HEK293 (cell line): ENCODE data around the gene MYOM3.

Source experiments
- ATF2 ChIP-seq: fragments of 450-650 bp; formaldehyde crosslinking; IDR thresholded peaks from 2 replicates; pipeline ENCODE4 v1.5.1; 2016; ENCODE audit warnings: missing biosample characterization, missing genetic modification characterization, low read depth
- MYNN ChIP-seq: fragments of 450-650 bp; formaldehyde crosslinking; IDR thresholded peaks from 2 replicates; pipeline ENCODE4 v1.5.1; 2016; ENCODE audit warnings: missing biosample characterization, missing genetic modification characterization, borderline replicate concordance
- OVOL3 ChIP-seq: fragments of 450-650 bp; formaldehyde crosslinking; IDR thresholded peaks from 2 replicates; pipeline ENCODE4 v1.5.1; 2016; ENCODE audit warnings: missing biosample characterization, missing genetic modification characterization
- SALL2 ChIP-seq: fragments of 450-650 bp; formaldehyde crosslinking; IDR thresholded peaks from 2 replicates; pipeline ENCODE4 v1.5.0; 2017; ENCODE audit warnings: missing biosample characterization, mild to moderate bottlenecking, missing genetic modification characterization, borderline replicate concordance
- SETDB1 ChIP-seq: IDR thresholded peaks from one replicate; pipeline ENCODE4 v1.6.1; 2017; ENCODE audit warnings: mild to moderate bottlenecking, low read length, moderate library complexity, mixed read lengths; ENCODE audit not compliant: insufficient read length
- WT1 ChIP-seq: fragments of 450-650 bp; formaldehyde crosslinking; IDR thresholded peaks from 2 replicates; pipeline ENCODE4 v1.5.1; 2016; ENCODE audit warnings: missing biosample characterization, missing genetic modification characterization
- ZBTB44 ChIP-seq: fragments of 450-650 bp; IDR thresholded peaks from 2 replicates; pipeline ENCODE4 v1.5.1; 2018; ENCODE audit warnings: missing biosample characterization, mild to moderate bottlenecking, missing genetic modification characterization
- ZBTB48 ChIP-seq: fragments of 450-650 bp; formaldehyde crosslinking; IDR thresholded peaks from 2 replicates; pipeline ENCODE4 v1.5.1; 2016; ENCODE audit warnings: missing biosample characterization, missing genetic modification characterization
- ZFHX2 ChIP-seq: fragments of 450-650 bp; formaldehyde crosslinking; conservative IDR thresholded peaks from 2 replicates; pipeline ENCODE4 v1.5.1; 2016; ENCODE audit warnings: missing biosample characterization, missing genetic modification characterization
- ZFP37 ChIP-seq: fragments of 450-650 bp; formaldehyde crosslinking; IDR thresholded peaks from 2 replicates; pipeline ENCODE4 v1.5.1; 2016; ENCODE audit warnings: missing biosample characterization, missing genetic modification characterization
- ZFP41 ChIP-seq: fragments of 450-650 bp; formaldehyde crosslinking; IDR thresholded peaks from 2 replicates; pipeline ENCODE4 v1.5.1; 2016; ENCODE audit warnings: missing biosample characterization, missing genetic modification characterization, borderline replicate concordance
- ZNF157 ChIP-seq: fragments of 450-650 bp; formaldehyde crosslinking; IDR thresholded peaks from 2 replicates; pipeline ENCODE4 v1.5.1; 2016; ENCODE audit warnings: missing biosample characterization, missing genetic modification characterization
- ZNF221 ChIP-seq: fragments of 450-650 bp; formaldehyde crosslinking; IDR thresholded peaks from 2 replicates; pipeline ENCODE4 v1.5.1; 2017; ENCODE audit warnings: missing biosample characterization, missing genetic modification characterization, borderline replicate concordance
- ZNF280D ChIP-seq: fragments of 450-650 bp; formaldehyde crosslinking; IDR thresholded peaks from 2 replicates; pipeline ENCODE4 v1.5.1; 2016; ENCODE audit warnings: missing biosample characterization, missing genetic modification characterization
- ZNF302 ChIP-seq: fragments of 450-650 bp; formaldehyde crosslinking; IDR thresholded peaks from 2 replicates; pipeline ENCODE4 v1.5.1; 2016; ENCODE audit warnings: missing biosample characterization, missing genetic modification characterization, low read depth
- ZNF341 ChIP-seq: fragments of 450-650 bp; formaldehyde crosslinking; IDR thresholded peaks from 2 replicates; pipeline ENCODE4; 2016; ENCODE audit warnings: low read depth, missing biosample characterization, missing genetic modification characterization
- ZNF423 ChIP-seq: fragments of 450-650 bp; formaldehyde crosslinking; IDR thresholded peaks from 2 replicates; pipeline ENCODE4 v1.5.1; 2016; ENCODE audit warnings: missing biosample characterization, missing genetic modification characterization
- ZNF426 ChIP-seq: fragments of 450-650 bp; formaldehyde crosslinking; IDR thresholded peaks from 2 replicates; pipeline ENCODE4 v1.5.1; 2017; ENCODE audit warnings: missing biosample characterization, missing genetic modification characterization, mild to moderate bottlenecking, inconsistent platforms, moderate library complexity
- ZNF473 ChIP-seq: fragments of 450-650 bp; formaldehyde crosslinking; IDR thresholded peaks from 2 replicates; pipeline ENCODE4 v1.5.1; 2017; ENCODE audit warnings: missing biosample characterization, missing genetic modification characterization
- ZNF48 ChIP-seq: fragments of 450-650 bp; formaldehyde crosslinking; IDR thresholded peaks from 2 replicates; pipeline ENCODE4 v1.5.1; 2016; ENCODE audit warnings: missing biosample characterization, missing genetic modification characterization
- ZNF529 ChIP-seq: fragments of 450-650 bp; formaldehyde crosslinking; IDR thresholded peaks from 2 replicates; pipeline ENCODE4 v1.5.1; 2017; ENCODE audit warnings: missing genetic modification characterization, missing biosample characterization; ENCODE audit not compliant: insufficient replicate concordance
- ZNF549 ChIP-seq: fragments of 450-650 bp; IDR thresholded peaks from 2 replicates; pipeline ENCODE4 v1.5.1; 2018; ENCODE audit warnings: missing biosample characterization, missing genetic modification characterization, mild to moderate bottlenecking, inconsistent platforms, moderate library complexity
- ZNF571 ChIP-seq: fragments of 450-650 bp; formaldehyde crosslinking; IDR thresholded peaks from 2 replicates; pipeline ENCODE4 v1.5.0; 2017; ENCODE audit warnings: missing biosample characterization, missing genetic modification characterization
- ZNF596 ChIP-seq: fragments of 450-650 bp; IDR thresholded peaks from 2 replicates; pipeline ENCODE4 v1.5.0; 2018; ENCODE audit warnings: missing biosample characterization, mild to moderate bottlenecking, missing genetic modification characterization, moderate library complexity
- ZNF623 ChIP-seq: fragments of 450-650 bp; formaldehyde crosslinking; IDR thresholded peaks from 2 replicates; pipeline ENCODE4 v1.5.1; 2016; ENCODE audit warnings: missing biosample characterization, missing genetic modification characterization
- ZNF639 ChIP-seq: fragments of 450-650 bp; formaldehyde crosslinking; IDR thresholded peaks from 2 replicates; pipeline ENCODE4 v1.5.1; 2016; ENCODE audit warnings: missing biosample characterization, missing genetic modification characterization
- ZNF664 ChIP-seq: fragments of 450-650 bp; formaldehyde crosslinking; IDR thresholded peaks from 2 replicates; pipeline ENCODE4 v1.5.1; 2016; ENCODE audit warnings: missing biosample characterization, missing genetic modification characterization
- ZNF692 ChIP-seq: fragments of 450-650 bp; formaldehyde crosslinking; IDR thresholded peaks from 2 replicates; pipeline ENCODE4 v1.5.1; 2016; ENCODE audit warnings: missing biosample characterization, missing genetic modification characterization
- ZNF837 ChIP-seq: fragments of 450-650 bp; formaldehyde crosslinking; IDR thresholded peaks from 2 replicates; pipeline ENCODE4 v1.5.1; 2016; ENCODE audit warnings: missing biosample characterization, missing genetic modification characterization
- ZSCAN18 ChIP-seq: fragments of 450-650 bp; formaldehyde crosslinking; IDR thresholded peaks from 2 replicates; pipeline ENCODE4 v1.5.1; 2016; ENCODE audit warnings: missing biosample characterization, missing genetic modification characterization
- ZSCAN23 ChIP-seq: fragments of 450-650 bp; formaldehyde crosslinking; IDR thresholded peaks from 2 replicates; pipeline ENCODE4 v1.5.1; 2016; ENCODE audit warnings: missing biosample characterization, missing genetic modification characterization

The MYOM3 gene

GRCh38 chr1:24070821-24071393 lies 41.0 kb downstream of the MYOM3 start (continued):
- TF ChIP-seq ZBTB48 (tag by site-specific recombination) (peak; percentile 78), ZNF549 (no peak), MYNN (tag by site-specific recombination) (no peak), ZNF302 (tag by site-specific recombination) (no peak), ZNF473 (no peak), ZSCAN23 (no peak), SALL2 (no peak), ZNF639 (no peak), WT1 (no peak), ZNF280D (tag by site-specific recombination) (no peak), ZBTB44 (tag by site-specific recombination) (no peak), SETDB1 (no peak), ZNF692 (tag by site-specific recombination) (peak; percentile 49; the same call in 1 of the 2 replicates), ZNF426 (tag by site-specific recombination) (no peak), ZFP41 (tag by site-specific recombination) (no peak), ZNF157 (no peak), ZNF341 (tag by site-specific recombination) (0 out of 2 replicates have a peak, but pooled peaks have one; percentile 23), ZNF571 (tag by site-specific recombination) (no peak), ZNF623 (tag by site-specific recombination) (no peak), ATF2 (tag by site-specific recombination) (no peak), ZNF596 (tag by site-specific recombination) (no peak), ZNF837 (tag by site-specific recombination) (no peak), ZFHX2 (tag by site-specific recombination) (no peak), ZNF529 (tag by site-specific recombination) (no peak), ZNF664 (tag by site-specific recombination) (no peak), ZNF48 (tag by site-specific recombination) (no peak), OVOL3 (tag by site-specific recombination) (no peak), ZNF221 (tag by site-specific recombination) (no peak), ZFP37 (tag by site-specific recombination) (peak; percentile 41; the same call in 1 of the 2 replicates), ZSCAN18 (no peak), ZNF423 (tag by site-specific recombination) (0 out of 2 replicates have a peak, but pooled peaks have one; percentile 41)
